Gastrocnemius medialis (tissue), 4 donors: ENCODE measurements around the gene TSLP. TPM values are rescaled to one million over a fixed set of nuclear protein-coding genes. Genes with fewer than 3 reads are reported as not detected.

Source experiments
- ATAC-seq, 2 donors: fragments of 150-250 bp; one replicate each; pipeline ENCODE4 v1.9.1; 2016
- DNase-seq, 2 donors: peaks; one replicate each; pipeline ENCODE4 v3.0.0-alpha.2; 2019
- H3K27ac ChIP-seq, 4 donors: fragments of 200-600 bp; sonication (generic); 1 replicate in 1 of 4; 2 replicates in 3 of 4; pipeline ENCODE4 v1.5.1; 2016 to 2018; ENCODE audit warnings: mild to moderate bottlenecking in 2 of 4, moderate library complexity in 1 of 4
- H3K27me3 ChIP-seq, 3 donors: fragments of 200-600 bp; sonication (generic) in 2 of 3; 1 replicate in 1 of 3; 2 replicates in 2 of 3; pipeline versions ENCODE4 v1.5.1 to v1.6.0; 2016 to 2019; ENCODE audit warnings: mild to moderate bottlenecking in 1 of 3, moderate library complexity in 1 of 3
- H3K36me3 ChIP-seq, 2 donors: fragments of 200-600 bp; sonication (generic) in 1 of 2; one replicate each; pipeline ENCODE4 v1.5.1; 2017 to 2018
- H3K4me1 ChIP-seq, 2 donors: fragments of 200-600 bp; sonication (generic) in 1 of 2; one replicate each; pipeline ENCODE4 v1.5.1; 2016 to 2017; ENCODE audit warnings: mild to moderate bottlenecking in 2 of 2
- H3K4me3 ChIP-seq, 4 donors: fragments of 200-600 bp; sonication (generic) in 3 of 4; 1 replicate in 1 of 4; 2 replicates in 3 of 4; pipeline ENCODE4 v1.5.1; 2016 to 2019; ENCODE audit warnings: mild to moderate bottlenecking in 2 of 4
- H3K9me3 ChIP-seq, 3 donors: fragments of 200-600 bp; sonication (generic) in 2 of 3; 1 replicate in 1 of 3; 2 replicates in 2 of 3; pipeline ENCODE4 v1.5.1; 2016 to 2019
- CTCF ChIP-seq, 5 experiments: fragments of 450-650 bp in 3 of 5; fragments of 200-600 bp in 2 of 5; sonication (generic) in 2 of 5; IDR thresholded peaks in 4 of 5; conservative IDR thresholded peaks in 1 of 5; 1 replicate in 4 of 5; 2 replicates in 1 of 5; pipeline ENCODE4 v1.5.1; 2016 to 2019; ENCODE audit warnings: antibody characterized with exemption in 5 of 5, mild to moderate bottlenecking in 3 of 5, moderate library complexity in 3 of 5
- POLR2A ChIP-seq, 2 donors: fragments of 450-650 bp; IDR thresholded peaks; one replicate each; pipeline ENCODE4 v1.6.1; 2017; ENCODE audit warnings: antibody characterized with exemption in 2 of 2, mild to moderate bottlenecking in 2 of 2, moderate library complexity in 2 of 2
- in situ Hi-C, 4 donors: fragments of 200-750 bp; cut with MboI; loops; one replicate each; pipeline versions ENCODE4 v1.15.0 to v1.8.0; 2017; ENCODE audit warnings: low sequenced_read_pairs in 4 of 4
- intact Hi-C: fragments of 100-400 bp; cut with DNase I; formaldehyde crosslinking; loops from one replicate; pipeline ENCODE4 v1.15.1; 2023; ENCODE audit warnings: low total_unique reads
- total RNA-seq, 4 donors: library from RNA; depleted of rRNA; stranded (reverse); fragments of >200 nt; gene quantifications; one replicate each; pipeline versions ENCODE4 v1.1.0 to v1.2.3, GENCODE V29; 2016

TSLP gene
- total RNA-seq, 4 donors from 2014 or later, result 0.36 to 0.58 TPM; not detected in 2

- no peak for TF ChIP-seq POLR2A (IDR thresholded peaks at IDR 0.05)
- Histone ChIP-seq H3K36me3 (no peaks in the 10 kb centered on the region), H3K4me3 (no peak overlapping the region), H3K9me3 (no peaks in the 10 kb centered on the region), H3K27me3 (peaks cover 18 to 38% (median 23%) of the 10 kb centered on the region in 3 donors), H3K4me1 (peaks cover 0 to 8% of the 10 kb centered on the region in 2 donors), H3K27ac (no peak overlapping the region)
- intact Hi-C loops (no loop called here), in situ Hi-C loops (loop anchor here in 1 of 4 donors (25.0 kb wide), 1 partner anchor 304 kb away; no protein-coding TSS in a partner anchor)
- no peak for DNase-seq
- ATAC-seq, result no peak
Measured at GRCh38 chr5:111066261-111066938, 5.1 kb upstream of the TSLP start.

DNA sequence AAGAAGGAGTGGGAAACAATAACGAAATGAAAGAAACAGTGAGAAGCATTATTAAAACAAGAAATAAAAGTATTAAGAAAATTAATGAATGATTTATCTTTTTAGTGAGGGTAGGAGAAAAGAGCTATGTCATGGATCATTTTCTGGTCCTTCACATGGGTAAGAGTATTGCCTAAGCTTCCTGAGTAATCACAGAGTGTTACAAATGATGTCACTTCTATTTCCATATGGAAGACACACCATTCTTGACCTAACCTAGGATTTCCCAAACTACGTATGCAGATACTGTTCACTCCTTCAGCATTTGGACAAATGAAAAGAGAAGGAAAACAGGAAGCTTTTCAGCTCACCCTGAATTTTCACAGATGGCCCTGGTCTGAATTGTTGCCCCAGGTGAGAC lies 3.3 kb upstream of the TSLP start:
- intact Hi-C loops (no loop called here), in situ Hi-C loops (loop anchor here in 1 of 4 donors (25.0 kb wide), 1 partner anchor 306 kb away; no protein-coding TSS in a partner anchor)
- Histone ChIP-seq H3K27me3 (peaks cover 18 to 38% (median 23%) of the 10 kb centered on the region in 3 donors), H3K36me3 (no peaks in the 10 kb centered on the region), H3K27ac (no peak overlapping the region), H3K4me3 (no peak overlapping the region), H3K4me1 (peaks cover 0 to 8% of the 10 kb centered on the region in 2 donors), H3K9me3 (no peaks in the 10 kb centered on the region)
- DNase-seq (no peak), ATAC-seq (no peak)
- TF ChIP-seq POLR2A (IDR thresholded peaks at IDR 0.05) (no peak), CTCF (IDR thresholded peaks at IDR 0.05 in 4 of 5, conservative IDR thresholded peaks at IDR 0.05 in 1 of 5) (no peak)

- in situ Hi-C loops (loop anchor here in 1 of 4 donors (25.0 kb wide), 1 partner anchor 308 kb away; no protein-coding TSS in a partner anchor), intact Hi-C loops (no loop called here)
- Histone ChIP-seq H3K4me1 (peaks cover 7 to 8% of the 10 kb centered on the region in 2 donors), H3K27me3 (peaks cover 18 to 38% (median 23%) of the 10 kb centered on the region in 3 donors), H3K36me3 (no peaks in the 10 kb centered on the region), H3K9me3 (no peaks in the 10 kb centered on the region), H3K27ac (no peak overlapping the region), H3K4me3 (peak overlapping the region in 2 of 4 donors; percentile 29 to 42)
- DNase-seq (no peak), ATAC-seq (no peak)
- TF ChIP-seq POLR2A (IDR thresholded peaks at IDR 0.05), result no peak
- TF ChIP-seq CTCF (IDR thresholded peaks at IDR 0.05 in 4 of 5, conservative IDR thresholded peaks at IDR 0.05 in 1 of 5), result no peak
Measured at GRCh38 chr5:111069839-111070238, 1.7 kb upstream of the TSLP start.

DNA sequence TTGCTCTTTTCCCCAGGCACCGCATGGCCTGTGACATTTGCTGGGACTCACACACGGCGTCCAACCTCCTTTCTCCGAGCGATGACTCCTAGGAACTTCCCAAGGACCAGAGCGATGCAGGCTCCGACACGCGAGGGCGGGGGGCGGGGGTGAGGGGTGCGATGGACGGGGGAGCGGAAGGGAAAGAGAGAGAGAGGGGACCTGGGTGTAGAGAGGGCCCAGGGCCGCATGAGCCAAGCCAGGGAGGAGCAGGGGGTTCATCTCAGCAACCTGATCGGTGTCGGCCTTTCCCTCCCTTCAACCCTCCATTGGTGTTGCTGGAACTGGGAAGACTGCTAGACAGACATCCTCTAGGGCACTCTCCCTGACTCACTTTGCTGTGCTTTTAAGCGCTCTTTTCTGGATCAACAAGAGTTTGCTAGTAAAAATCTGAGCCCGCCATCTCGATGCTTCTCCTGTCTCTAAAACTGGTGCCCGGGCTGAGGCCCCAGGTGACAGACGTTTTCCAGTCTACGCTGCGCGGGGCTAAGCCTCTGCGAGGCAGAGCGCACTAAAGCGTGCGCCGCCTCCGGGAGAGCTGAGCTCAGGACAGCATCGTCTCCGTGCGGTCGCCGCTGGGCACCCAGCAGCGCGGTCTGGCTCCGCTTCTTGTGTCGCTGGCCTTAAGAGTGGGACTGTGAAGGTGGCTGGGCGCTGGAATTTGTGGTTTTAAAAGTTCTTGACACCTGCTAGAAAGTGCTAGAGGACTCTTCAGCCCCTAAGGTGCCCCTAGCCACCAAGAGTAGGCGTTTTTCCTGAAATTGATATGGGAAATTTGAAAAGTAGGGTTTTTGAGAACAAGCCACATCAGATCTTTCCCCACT lies 1.0 kb upstream of the TSLP start:
- peak in 1 of 2 donors; percentile 10 for DNase-seq
- H3K36me3 ChIP-seq, result no peaks in the 10 kb centered on the region
- intact Hi-C loops, result no loop called here
- H3K9me3 ChIP-seq, result no peaks in the 10 kb centered on the region
- no peak for TF ChIP-seq CTCF (IDR thresholded peaks at IDR 0.05 in 4 of 5, conservative IDR thresholded peaks at IDR 0.05 in 1 of 5)
- TF ChIP-seq POLR2A (IDR thresholded peaks at IDR 0.05), result no peak
- peak overlapping the region; percentile 29 to 42 (median 32) for H3K4me3 ChIP-seq
- peaks cover 7 to 8% of the 10 kb centered on the region in 2 donors for H3K4me1 ChIP-seq
- H3K27me3 ChIP-seq, result peaks cover 18 to 38% (median 23%) of the 10 kb centered on the region in 3 donors
- in situ Hi-C loops, result loop anchor here in 1 of 4 donors (25.0 kb wide), 1 partner anchor 308 kb away; no protein-coding TSS in a partner anchor
- ATAC-seq, result no peak
- H3K27ac ChIP-seq, result no peak overlapping the region
